ENCODE results near the gene WDSUB1. TPM values are rescaled to one million over a fixed set of nuclear protein-coding genes. Genes with fewer than 3 reads are reported as not detected.

The WDSUB1 gene
- total and polyA plus RNA-seq, 9 of the 15 experiments (the other 6 are each of a cell fraction or from before 2014, with no cell fraction given): 5.2 to 13.7 (median 9.4) TPM

DNA sequence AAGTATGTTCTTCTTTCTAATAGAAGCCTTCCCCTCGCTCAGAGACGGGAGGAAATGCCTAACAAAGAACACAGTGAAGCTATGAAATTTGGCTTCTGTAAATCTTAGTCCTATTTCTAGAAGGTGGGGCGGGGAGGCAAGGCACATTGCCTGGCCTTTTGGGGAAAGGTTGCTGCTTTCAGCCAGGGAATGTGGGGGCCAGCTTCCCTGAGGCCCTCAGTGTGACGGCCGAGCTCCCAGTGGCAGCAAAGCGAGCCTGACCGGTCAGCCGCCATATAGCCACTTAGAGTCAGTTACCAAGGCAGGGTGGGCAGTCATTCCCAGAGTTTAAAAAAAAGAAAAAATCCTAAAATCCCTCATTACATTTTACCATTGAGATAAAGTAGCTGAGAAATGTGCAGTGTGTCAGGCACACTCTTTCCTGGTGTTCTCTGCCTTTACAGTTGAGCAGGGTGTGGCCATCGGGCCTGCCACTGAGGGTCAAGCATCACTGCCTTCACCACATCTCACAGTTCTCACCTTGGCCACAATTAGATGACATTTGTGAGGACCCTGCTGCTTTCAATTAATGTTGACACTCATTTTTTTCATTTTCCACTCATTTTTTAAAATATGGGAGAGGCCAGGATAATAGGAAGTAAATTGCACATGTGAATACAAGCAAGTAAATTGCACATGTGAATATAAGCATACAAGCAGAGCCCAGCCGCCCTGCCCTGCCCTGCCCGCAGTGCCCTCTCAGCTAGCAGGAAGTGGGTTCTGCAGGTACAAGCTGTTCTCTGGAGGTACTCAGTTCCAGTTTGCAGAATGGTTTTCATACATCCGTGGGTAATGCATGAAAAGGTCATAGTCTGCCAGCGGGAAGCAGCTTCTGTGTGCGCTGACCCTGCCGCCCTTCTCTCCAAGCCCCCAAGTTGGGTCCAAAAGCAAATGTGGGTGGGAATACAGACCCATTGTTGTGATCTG lies 76.9 kb downstream of the WDSUB1 start (continued):
- TF ChIP-seq, protein P1, sequence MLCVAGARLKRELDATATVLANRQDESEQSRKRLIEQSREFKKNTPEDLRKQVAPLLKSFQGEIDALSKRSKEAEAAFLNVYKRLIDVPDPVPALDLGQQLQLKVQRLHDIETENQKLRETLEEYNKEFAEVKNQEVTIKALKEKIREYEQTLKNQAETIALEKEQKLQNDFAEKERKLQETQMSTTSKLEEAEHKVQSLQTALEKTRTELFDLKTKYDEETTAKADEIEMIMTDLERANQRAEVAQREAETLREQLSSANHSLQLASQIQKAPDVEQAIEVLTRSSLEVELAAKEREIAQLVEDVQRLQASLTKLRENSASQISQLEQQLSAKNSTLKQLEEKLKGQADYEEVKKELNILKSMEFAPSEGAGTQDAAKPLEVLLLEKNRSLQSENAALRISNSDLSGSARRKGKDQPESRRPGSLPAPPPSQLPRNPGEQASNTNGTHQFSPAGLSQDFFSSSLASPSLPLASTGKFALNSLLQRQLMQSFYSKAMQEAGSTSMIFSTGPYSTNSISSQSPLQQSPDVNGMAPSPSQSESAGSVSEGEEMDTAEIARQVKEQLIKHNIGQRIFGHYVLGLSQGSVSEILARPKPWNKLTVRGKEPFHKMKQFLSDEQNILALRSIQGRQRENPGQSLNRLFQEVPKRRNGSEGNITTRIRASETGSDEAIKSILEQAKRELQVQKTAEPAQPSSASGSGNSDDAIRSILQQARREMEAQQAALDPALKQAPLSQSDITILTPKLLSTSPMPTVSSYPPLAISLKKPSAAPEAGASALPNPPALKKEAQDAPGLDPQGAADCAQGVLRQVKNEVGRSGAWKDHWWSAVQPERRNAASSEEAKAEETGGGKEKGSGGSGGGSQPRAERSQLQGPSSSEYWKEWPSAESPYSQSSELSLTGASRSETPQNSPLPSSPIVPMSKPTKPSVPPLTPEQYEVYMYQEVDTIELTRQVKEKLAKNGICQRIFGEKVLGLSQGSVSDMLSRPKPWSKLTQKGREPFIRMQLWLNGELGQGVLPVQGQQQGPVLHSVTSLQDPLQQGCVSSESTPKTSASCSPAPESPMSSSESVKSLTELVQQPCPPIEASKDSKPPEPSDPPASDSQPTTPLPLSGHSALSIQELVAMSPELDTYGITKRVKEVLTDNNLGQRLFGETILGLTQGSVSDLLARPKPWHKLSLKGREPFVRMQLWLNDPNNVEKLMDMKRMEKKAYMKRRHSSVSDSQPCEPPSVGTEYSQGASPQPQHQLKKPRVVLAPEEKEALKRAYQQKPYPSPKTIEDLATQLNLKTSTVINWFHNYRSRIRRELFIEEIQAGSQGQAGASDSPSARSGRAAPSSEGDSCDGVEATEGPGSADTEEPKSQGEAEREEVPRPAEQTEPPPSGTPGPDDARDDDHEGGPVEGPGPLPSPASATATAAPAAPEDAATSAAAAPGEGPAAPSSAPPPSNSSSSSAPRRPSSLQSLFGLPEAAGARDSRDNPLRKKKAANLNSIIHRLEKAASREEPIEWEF (CRISPR knock-in tag; IDR thresholded peaks at IDR 0.05): no peak
- TF ChIP-seq, protein P2, sequence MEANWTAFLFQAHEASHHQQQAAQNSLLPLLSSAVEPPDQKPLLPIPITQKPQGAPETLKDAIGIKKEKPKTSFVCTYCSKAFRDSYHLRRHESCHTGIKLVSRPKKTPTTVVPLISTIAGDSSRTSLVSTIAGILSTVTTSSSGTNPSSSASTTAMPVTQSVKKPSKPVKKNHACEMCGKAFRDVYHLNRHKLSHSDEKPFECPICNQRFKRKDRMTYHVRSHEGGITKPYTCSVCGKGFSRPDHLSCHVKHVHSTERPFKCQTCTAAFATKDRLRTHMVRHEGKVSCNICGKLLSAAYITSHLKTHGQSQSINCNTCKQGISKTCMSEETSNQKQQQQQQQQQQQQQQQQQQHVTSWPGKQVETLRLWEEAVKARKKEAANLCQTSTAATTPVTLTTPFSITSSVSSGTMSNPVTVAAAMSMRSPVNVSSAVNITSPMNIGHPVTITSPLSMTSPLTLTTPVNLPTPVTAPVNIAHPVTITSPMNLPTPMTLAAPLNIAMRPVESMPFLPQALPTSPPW (CRISPR knock-in tag; IDR thresholded peaks at IDR 0.05): no peak

All from K562 (cell line).